Cardiac fibroblast (primary cell): ENCODE data around the gene SFI1.
A peak's percentile ranks its signal among the peaks of the same experiment; 100 is the strongest.
"Not testable (repeated sequence)": the region's sequence is repeated elsewhere in the genome, so short reads cannot be mapped to it uniquely, and the experiment has no call there.

Experiments
- DNase-seq, 2 donors: peaks; one replicate each; pipeline versions ENCODE4 v3.0.0 to v3.0.0-alpha.2; 2010; ENCODE audit warnings: low read depth in 2 of 2
- H3K4me3 ChIP-seq, 2 donors: replicated peaks in 1 of 2; 1 replicate in 1 of 2; 2 replicates in 1 of 2; pipeline ENCODE4 v1.5.1; 2011; ENCODE audit warnings: low read depth in 2 of 2, low read length in 2 of 2, mild to moderate bottlenecking in 2 of 2, moderate library complexity in 1 of 2
- CTCF ChIP-seq: IDR thresholded peaks from one replicate; pipeline ENCODE4 v1.5.1; 2011; ENCODE audit warnings: low read depth, mild to moderate bottlenecking, low read length, inconsistent platforms

The SFI1 gene

GRCh38 chr22:31481129-31481528 is 15.2 kb upstream of the SFI1 start:
- no peak for TF ChIP-seq CTCF
- H3K4me3 ChIP-seq = no peak overlapping the region
- DNase-seq = no peak

GRCh38 chr22:31482470-31482869 is 13.9 kb upstream of the SFI1 start:
- not testable (repeated sequence) for DNase-seq

GRCh38 chr22:31486369-31486768 is 10.0 kb upstream of the SFI1 start:
- not testable (repeated sequence) for H3K4me3 ChIP-seq, DNase-seq

More at GRCh38 chr22:31482470-31482869, 13.9 kb upstream of the SFI1 start:
- not testable (repeated sequence) for H3K4me3 ChIP-seq

GRCh38 chr22:31486951-31487350 is 9.4 kb upstream of the SFI1 start:
- H3K4me3 ChIP-seq = no peak overlapping the region
- no peak for TF ChIP-seq CTCF
- no peak for DNase-seq

- DNase-seq = no peak
- TF ChIP-seq CTCF = no peak
- peak overlapping the region; percentile 82 to 92 for H3K4me3 ChIP-seq
These were observed 7.9 kb upstream of the SFI1 start for GRCh38 chr22:31488346-31488883.

GRCh38 chr22:31488988-31489617 is 7.2 kb upstream of the SFI1 start:
- peak overlapping the region; percentile 82 to 92 for H3K4me3 ChIP-seq
- no peak for TF ChIP-seq CTCF
- DNase-seq = peak; percentile 31 to 35

GRCh38 chr22:31489632-31490495 is 6.5 kb upstream of the SFI1 start, which contains the start of gene EIF4ENIF1:
Gene EIF4ENIF1 (minus strand): TSS chr22:31489842. CDS start chr22:31488718, 1,124 bp downstream.
- H3K4me3 ChIP-seq = peak within 1 kb of the TSS; percentile 82 to 92
- TF ChIP-seq CTCF = no peak
- DNase-seq = peak; percentile 86 to 93
